ENCODE data around the gene ERICH6B. TPM values are rescaled to one million over a fixed set of nuclear protein-coding genes. Genes with fewer than 3 reads are reported as not detected.

ERICH6B gene
- total and polyA plus RNA-seq, 2 of the 13 experiments (the other 11 are each of a cell fraction or from before 2014, with no cell fraction given), result not detected

DNA sequence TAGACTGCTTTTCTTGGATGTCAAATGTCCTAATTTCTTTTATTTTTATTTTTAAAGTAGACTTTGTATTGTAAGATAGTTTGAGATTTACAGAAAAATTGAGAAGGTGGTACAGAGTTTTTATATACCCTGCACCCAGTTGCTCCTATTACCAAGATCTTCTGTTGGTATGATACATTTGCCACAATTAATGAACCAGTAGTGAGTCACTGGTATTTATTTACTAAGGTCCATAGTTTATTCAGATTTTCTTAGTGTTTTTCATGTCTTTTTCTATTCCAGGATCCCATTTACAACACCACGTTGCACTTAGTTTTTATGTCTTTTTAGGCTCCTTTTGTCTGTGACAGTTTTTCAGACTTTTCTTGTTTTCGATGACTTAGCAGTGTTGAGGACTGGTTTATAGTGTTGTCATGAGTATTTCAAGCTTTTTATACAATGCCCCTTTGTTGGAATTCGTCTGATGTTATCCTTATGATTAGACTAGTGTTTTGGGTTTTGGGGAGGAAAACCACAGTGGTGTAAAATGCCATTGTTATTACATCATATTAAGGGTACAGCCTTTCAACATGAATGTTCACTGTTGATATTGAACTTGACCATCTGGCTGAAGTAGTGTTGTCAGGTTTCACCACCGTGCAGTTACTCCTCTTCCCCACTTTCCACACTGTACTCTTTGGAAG is 114.9 kb downstream of the ERICH6B start:
- TF ChIP-seq SOX6 (IDR thresholded peaks at IDR 0.05), result no peak
- TF ChIP-seq SOX6 (CRISPR knock-in tag; IDR thresholded peaks at IDR 0.05), result 0 out of 2 replicates have a peak, but pooled peaks have one; percentile 12
- TF ChIP-seq, protein P1, sequence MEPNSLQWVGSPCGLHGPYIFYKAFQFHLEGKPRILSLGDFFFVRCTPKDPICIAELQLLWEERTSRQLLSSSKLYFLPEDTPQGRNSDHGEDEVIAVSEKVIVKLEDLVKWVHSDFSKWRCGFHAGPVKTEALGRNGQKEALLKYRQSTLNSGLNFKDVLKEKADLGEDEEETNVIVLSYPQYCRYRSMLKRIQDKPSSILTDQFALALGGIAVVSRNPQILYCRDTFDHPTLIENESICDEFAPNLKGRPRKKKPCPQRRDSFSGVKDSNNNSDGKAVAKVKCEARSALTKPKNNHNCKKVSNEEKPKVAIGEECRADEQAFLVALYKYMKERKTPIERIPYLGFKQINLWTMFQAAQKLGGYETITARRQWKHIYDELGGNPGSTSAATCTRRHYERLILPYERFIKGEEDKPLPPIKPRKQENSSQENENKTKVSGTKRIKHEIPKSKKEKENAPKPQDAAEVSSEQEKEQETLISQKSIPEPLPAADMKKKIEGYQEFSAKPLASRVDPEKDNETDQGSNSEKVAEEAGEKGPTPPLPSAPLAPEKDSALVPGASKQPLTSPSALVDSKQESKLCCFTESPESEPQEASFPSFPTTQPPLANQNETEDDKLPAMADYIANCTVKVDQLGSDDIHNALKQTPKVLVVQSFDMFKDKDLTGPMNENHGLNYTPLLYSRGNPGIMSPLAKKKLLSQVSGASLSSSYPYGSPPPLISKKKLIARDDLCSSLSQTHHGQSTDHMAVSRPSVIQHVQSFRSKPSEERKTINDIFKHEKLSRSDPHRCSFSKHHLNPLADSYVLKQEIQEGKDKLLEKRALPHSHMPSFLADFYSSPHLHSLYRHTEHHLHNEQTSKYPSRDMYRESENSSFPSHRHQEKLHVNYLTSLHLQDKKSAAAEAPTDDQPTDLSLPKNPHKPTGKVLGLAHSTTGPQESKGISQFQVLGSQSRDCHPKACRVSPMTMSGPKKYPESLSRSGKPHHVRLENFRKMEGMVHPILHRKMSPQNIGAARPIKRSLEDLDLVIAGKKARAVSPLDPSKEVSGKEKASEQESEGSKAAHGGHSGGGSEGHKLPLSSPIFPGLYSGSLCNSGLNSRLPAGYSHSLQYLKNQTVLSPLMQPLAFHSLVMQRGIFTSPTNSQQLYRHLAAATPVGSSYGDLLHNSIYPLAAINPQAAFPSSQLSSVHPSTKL (CRISPR knock-in tag; IDR thresholded peaks at IDR 0.05), result peak; percentile 13; the same call in 1 of the 2 replicates
- peak; percentile 38 for TF ChIP-seq CEBPG (CRISPR knock-in tag; IDR thresholded peaks at IDR 0.05)
- peak; percentile 32; the same call in 1 of the 2 replicates for TF ChIP-seq RARA (CRISPR knock-in tag; IDR thresholded peaks at IDR 0.05)
- TF ChIP-seq SKI (IDR thresholded peaks at IDR 0.05; ENCODE audit: partially characterized antibody), result peak; percentile 57
- peak; percentile 54; the same call in 1 of the 2 replicates for TF ChIP-seq CEBPB (IDR thresholded peaks at IDR 0.05; ENCODE audit: borderline replicate concordance, low read depth, low read length)
- 0 out of 2 replicates have a peak, but pooled peaks have one; percentile 12 for TF ChIP-seq FOSL2 (CRISPR knock-in tag; IDR thresholded peaks at IDR 0.05)
- TF ChIP-seq, protein P2, sequence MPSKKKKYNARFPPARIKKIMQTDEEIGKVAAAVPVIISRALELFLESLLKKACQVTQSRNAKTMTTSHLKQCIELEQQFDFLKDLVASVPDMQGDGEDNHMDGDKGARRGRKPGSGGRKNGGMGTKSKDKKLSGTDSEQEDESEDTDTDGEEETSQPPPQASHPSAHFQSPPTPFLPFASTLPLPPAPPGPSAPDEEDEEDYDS (CRISPR knock-in tag; IDR thresholded peaks at IDR 0.05), result no peak
- TF ChIP-seq, protein P3, sequence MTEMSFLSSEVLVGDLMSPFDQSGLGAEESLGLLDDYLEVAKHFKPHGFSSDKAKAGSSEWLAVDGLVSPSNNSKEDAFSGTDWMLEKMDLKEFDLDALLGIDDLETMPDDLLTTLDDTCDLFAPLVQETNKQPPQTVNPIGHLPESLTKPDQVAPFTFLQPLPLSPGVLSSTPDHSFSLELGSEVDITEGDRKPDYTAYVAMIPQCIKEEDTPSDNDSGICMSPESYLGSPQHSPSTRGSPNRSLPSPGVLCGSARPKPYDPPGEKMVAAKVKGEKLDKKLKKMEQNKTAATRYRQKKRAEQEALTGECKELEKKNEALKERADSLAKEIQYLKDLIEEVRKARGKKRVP (CRISPR knock-in tag; IDR thresholded peaks at IDR 0.05), result peak in 1 of 2 experiments; percentile 90; a peak in 2 of 4 replicates
- TF ChIP-seq ZNF234 (CRISPR knock-in tag; conservative IDR thresholded peaks at IDR 0.05), result no peak
- peak; percentile 31; the same call in 1 of the 2 replicates for TF ChIP-seq NCOR1 (IDR thresholded peaks at IDR 0.05; ENCODE audit: borderline replicate concordance, low read length)
- peak; percentile 71 to 73 for TF ChIP-seq MAFK (conservative IDR thresholded peaks at IDR 0.05 in 1 of 2, IDR thresholded peaks at IDR 0.05 in 1 of 2; ENCODE audit: low read length in 2 of 2)
- no peak for TF ChIP-seq ZFP62 (CRISPR knock-in tag; IDR thresholded peaks at IDR 0.05)
- TF ChIP-seq MAFF (IDR thresholded peaks at IDR 0.05; ENCODE audit: low read depth, low read length), result peak; percentile 76
- FAIRE-seq, result no peak
- no peaks in the 10 kb centered on the region for H3K9me3 ChIP-seq (ENCODE audit: low read length)
- ChIA-PET POLR2A (no interaction called here), CTCF (ENCODE audit: low intra/inter-chr PET ratio, low total read pairs) (no interaction called here)
- no peak overlapping the region for H3K4me3 ChIP-seq (replicated peaks in 1 of 3; ENCODE audit: insufficient read depth in 1 of 3, low read depth in 2 of 3, low read length in 3 of 3)
- H3K79me2 ChIP-seq (ENCODE audit: insufficient read depth, low read length), result peaks cover 3% of the 10 kb centered on the region
- peaks cover 14% of the 10 kb centered on the region for H3K4me1 ChIP-seq (ENCODE audit: insufficient read depth, low read length)
- peaks cover 4% of the 10 kb centered on the region; the same call in 1 of the 2 replicates for H4K20me1 ChIP-seq (ENCODE audit: insufficient read depth, low read length)
- peaks cover 17 to 65% of the 10 kb centered on the region in 2 experiments for H3K36me3 ChIP-seq (replicated peaks in 1 of 2; ENCODE audit: control insufficient read depth in 1 of 2, insufficient read depth in 2 of 2, low read length in 2 of 2)
- H2AFZ ChIP-seq (ENCODE audit: low read length), result no peak overlapping the region
- peak; percentile 52; the same call in 2 of the 3 replicates for ATAC-seq
- H3K27ac ChIP-seq (ENCODE audit: extremely low read length, insufficient read depth, low read length), result no peak overlapping the region
- intact Hi-C loops (cut with micrococcal nuclease; ENCODE audit: unreplicated experiment) (no loop called here), in situ Hi-C loops (cut with HindIII; ENCODE audit: extremely low pct_ligation_motif_present, low pct_unique_long_range_greater_than_20kb) (loop anchor here (25.0 kb wide), 1 partner anchor 463 kb away; no protein-coding TSS in a partner anchor)
- no peak overlapping the region for H3K4me2 ChIP-seq (ENCODE audit: low read depth, low read length)
- H3K9ac ChIP-seq (ENCODE audit: insufficient read depth, low read depth, low read length), result no peak overlapping the region
- WGBS (ENCODE audit: low lambda C conversion rate), result 77% methylated on average over 4 of the region's 4 CpGs
- no peaks in the 10 kb centered on the region for H3K27me3 ChIP-seq (ENCODE audit: control insufficient read depth in 1 of 2, insufficient read depth in 2 of 2, low read length in 2 of 2)
- BruUV-seq (replicated peaks), result no TSS peak
- DNase-seq (ENCODE audit: low spot score), result peak; percentile 50
